Parathyroid adenoma (tissue), 2 donors: ENCODE results near the gene NPC2.

Experiments
- H2AFZ ChIP-seq: fragments of 300-600 bp; sonication (generic); one replicate; pipeline ENCODE4 v1.7.0; 2017; ENCODE audit warnings: antibody characterized with exemption, mild to moderate bottlenecking
- H3K27ac ChIP-seq: fragments of 300-600 bp; sonication (generic); one replicate; pipeline ENCODE4 v1.7.0; 2017
- H3K27me3 ChIP-seq: fragments of 300-600 bp; sonication (generic); one replicate; pipeline ENCODE4 v1.7.0; 2017; ENCODE audit warnings: low read length; ENCODE audit not compliant: control insufficient read depth, insufficient read depth
- H3K36me3 ChIP-seq: fragments of 300-600 bp; sonication (generic); one replicate; pipeline ENCODE4 v1.7.0; 2017; ENCODE audit warnings: low read length; ENCODE audit not compliant: control insufficient read depth, insufficient read depth
- H3K4me1 ChIP-seq: fragments of 300-600 bp; sonication (generic); one replicate; pipeline ENCODE4 v1.7.0; 2017; ENCODE audit warnings: control low read depth
- H3K4me2 ChIP-seq: fragments of 300-600 bp; sonication (generic); one replicate; pipeline ENCODE4 v1.7.0; 2017; ENCODE audit warnings: low read length
- H3K4me3 ChIP-seq: fragments of 300-600 bp; sonication (generic); one replicate; pipeline ENCODE4 v1.7.0; 2017; ENCODE audit warnings: low read depth, low read length
- H3K79me2 ChIP-seq: fragments of 300-600 bp; sonication (generic); one replicate; pipeline ENCODE4 v1.7.0; 2017; ENCODE audit warnings: control low read depth
- H3K9ac ChIP-seq: fragments of 300-600 bp; sonication (generic); one replicate; pipeline ENCODE4 v1.7.0; 2017; ENCODE audit warnings: mild to moderate bottlenecking
- H3K9me3 ChIP-seq: fragments of 300-600 bp; sonication (generic); one replicate; pipeline ENCODE4 v1.7.0; 2017; ENCODE audit warnings: low read length; ENCODE audit not compliant: control insufficient read depth
- CTCF ChIP-seq: fragments of 300-600 bp; sonication (generic); IDR thresholded peaks from one replicate; pipeline ENCODE4 v1.7.0; 2017; ENCODE audit warnings: antibody characterized with exemption, mild to moderate bottlenecking
- donor health status: primary hyperparathyroidism.

NPC2 gene

GRCh38 chr14:74438351-74438915, 54.7 kb downstream of the NPC2 start:
- Histone ChIP-seq H3K27me3 (no peaks in the 10 kb centered on the region), H3K9ac (no peak overlapping the region), H3K4me1 (no peaks in the 10 kb centered on the region), H3K36me3 (no peaks in the 10 kb centered on the region), H3K4me3 (no peak overlapping the region), H3K79me2 (no peaks in the 10 kb centered on the region), H3K27ac (no peak overlapping the region), H3K9me3 (no peaks in the 10 kb centered on the region), H2AFZ (no peak overlapping the region), H3K4me2 (no peak overlapping the region)
- no peak for TF ChIP-seq CTCF

GRCh38 chr14:74437496-74438053, 55.5 kb downstream of the NPC2 start:
- no peak overlapping the region for H3K9ac ChIP-seq
- no peaks in the 10 kb centered on the region for H3K79me2 ChIP-seq
- no peaks in the 10 kb centered on the region for H3K9me3 ChIP-seq
- no peak overlapping the region for H3K27ac ChIP-seq
- H3K4me2 ChIP-seq: no peak overlapping the region
- no peaks in the 10 kb centered on the region for H3K4me1 ChIP-seq
- no peaks in the 10 kb centered on the region for H3K36me3 ChIP-seq
- H3K27me3 ChIP-seq: no peaks in the 10 kb centered on the region
- H3K4me3 ChIP-seq: no peak overlapping the region
- TF ChIP-seq CTCF: no peak
- H2AFZ ChIP-seq: no peak overlapping the region

GRCh38 chr14:74434294-74434693, 58.8 kb downstream of the NPC2 start:
- no peak for TF ChIP-seq CTCF
- no peak overlapping the region for H3K4me2 ChIP-seq
- H3K27ac ChIP-seq: no peak overlapping the region
- no peaks in the 10 kb centered on the region for H3K4me1 ChIP-seq
- no peaks in the 10 kb centered on the region for H3K36me3 ChIP-seq
- H3K79me2 ChIP-seq: no peaks in the 10 kb centered on the region
- H3K4me3 ChIP-seq: no peak overlapping the region
- H3K9me3 ChIP-seq: no peaks in the 10 kb centered on the region
- H3K27me3 ChIP-seq: no peaks in the 10 kb centered on the region
- H2AFZ ChIP-seq: no peak overlapping the region
- H3K9ac ChIP-seq: no peak overlapping the region

GRCh38 chr14:74429991-74430390, 63.1 kb downstream of the NPC2 start:
- no peaks in the 10 kb centered on the region for H3K79me2 ChIP-seq
- no peaks in the 10 kb centered on the region for H3K9me3 ChIP-seq
- no peaks in the 10 kb centered on the region for H3K36me3 ChIP-seq
- no peak overlapping the region for H2AFZ ChIP-seq
- no peaks in the 10 kb centered on the region for H3K27me3 ChIP-seq
- no peak overlapping the region for H3K9ac ChIP-seq
- TF ChIP-seq CTCF: no peak
- H3K4me3 ChIP-seq: no peak overlapping the region
- no peak overlapping the region for H3K4me2 ChIP-seq
- H3K4me1 ChIP-seq: no peaks in the 10 kb centered on the region
- no peak overlapping the region for H3K27ac ChIP-seq
